ENCODE measurements around the gene NTSR2.

GRCh38 chr2:11657646-11658045 lies 12.3 kb downstream of the NTSR2 start:
- TF ChIP-seq POLR2AphosphoS5 (IDR thresholded peaks at IDR 0.05; ENCODE audit: insufficient read depth in 1 of 2, low read depth in 1 of 2) (no peak), POLR2A (IDR thresholded peaks at IDR 0.05) (no peak)
- TF ChIP-seq, protein P1, sequence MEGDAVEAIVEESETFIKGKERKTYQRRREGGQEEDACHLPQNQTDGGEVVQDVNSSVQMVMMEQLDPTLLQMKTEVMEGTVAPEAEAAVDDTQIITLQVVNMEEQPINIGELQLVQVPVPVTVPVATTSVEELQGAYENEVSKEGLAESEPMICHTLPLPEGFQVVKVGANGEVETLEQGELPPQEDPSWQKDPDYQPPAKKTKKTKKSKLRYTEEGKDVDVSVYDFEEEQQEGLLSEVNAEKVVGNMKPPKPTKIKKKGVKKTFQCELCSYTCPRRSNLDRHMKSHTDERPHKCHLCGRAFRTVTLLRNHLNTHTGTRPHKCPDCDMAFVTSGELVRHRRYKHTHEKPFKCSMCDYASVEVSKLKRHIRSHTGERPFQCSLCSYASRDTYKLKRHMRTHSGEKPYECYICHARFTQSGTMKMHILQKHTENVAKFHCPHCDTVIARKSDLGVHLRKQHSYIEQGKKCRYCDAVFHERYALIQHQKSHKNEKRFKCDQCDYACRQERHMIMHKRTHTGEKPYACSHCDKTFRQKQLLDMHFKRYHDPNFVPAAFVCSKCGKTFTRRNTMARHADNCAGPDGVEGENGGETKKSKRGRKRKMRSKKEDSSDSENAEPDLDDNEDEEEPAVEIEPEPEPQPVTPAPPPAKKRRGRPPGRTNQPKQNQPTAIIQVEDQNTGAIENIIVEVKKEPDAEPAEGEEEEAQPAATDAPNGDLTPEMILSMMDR (IDR thresholded peaks at IDR 0.05) = no peak
